ENCODE data around the gene TRPM5. TPM values are rescaled to one million over a fixed set of nuclear protein-coding genes. Genes with fewer than 3 reads are reported as not detected.
"Not testable (repeated sequence)": the region's sequence is repeated elsewhere in the genome, so short reads cannot be mapped to it uniquely, and the experiment has no call there.

The TRPM5 gene
- total RNA-seq, 4 donors from 2014 or later: 8.1 to 24.2 (median 16.3) TPM

- Histone ChIP-seq H3K36me3 (no peaks in the 10 kb centered on the region), H3K27ac (peak overlapping the region in 1 of 4 donors; percentile 10)
- TF ChIP-seq CTCF (IDR thresholded peaks at IDR 0.05): no peak
- TF ChIP-seq POLR2A (IDR thresholded peaks at IDR 0.05): no peak
These were observed 38.4 kb upstream of the TRPM5 start for GRCh38 chr11:2482745-2483144.

GRCh38 chr11:2482204-2482603 is 37.9 kb upstream of the TRPM5 start:
- Histone ChIP-seq H3K27me3 (no peaks in the 10 kb centered on the region), H3K36me3 (no peaks in the 10 kb centered on the region), H3K9me3 (peaks cover 0 to 14% (median 3%) of the 10 kb centered on the region in 4 donors), H3K27ac (no peak overlapping the region), H3K4me3 (no peak overlapping the region), H3K4me1 (peaks cover 0 to 7% (median 0%) of the 10 kb centered on the region in 4 donors)
- DNase-seq: no peak
- TF ChIP-seq CTCF (IDR thresholded peaks at IDR 0.05) (no peak), POLR2A (IDR thresholded peaks at IDR 0.05) (no peak)

More at GRCh38 chr11:2482745-2483144, 38.4 kb upstream of the TRPM5 start:
- H3K27me3 ChIP-seq: no peaks in the 10 kb centered on the region
- peaks cover 0 to 14% (median 5%) of the 10 kb centered on the region in 4 donors for H3K9me3 ChIP-seq
- no peak for DNase-seq
- H3K4me1 ChIP-seq: peaks cover 0 to 7% (median 0%) of the 10 kb centered on the region in 4 donors
- no peak overlapping the region for H3K4me3 ChIP-seq

- no peak for DNase-seq
- H3K27ac ChIP-seq: no peak overlapping the region
- no peak overlapping the region for H3K4me3 ChIP-seq
- no peak for TF ChIP-seq CTCF (IDR thresholded peaks at IDR 0.05)
- no peak for TF ChIP-seq POLR2A (IDR thresholded peaks at IDR 0.05)
- H3K4me1 ChIP-seq: peaks cover 0 to 7% (median 0%) of the 10 kb centered on the region in 4 donors
- peaks cover 0 to 14% (median 0%) of the 10 kb centered on the region in 4 donors for H3K9me3 ChIP-seq
- H3K36me3 ChIP-seq: no peaks in the 10 kb centered on the region
- H3K27me3 ChIP-seq: no peaks in the 10 kb centered on the region
These were observed 36.9 kb upstream of the TRPM5 start for GRCh38 chr11:2481253-2481652.

- DNase-seq: no peak
- Histone ChIP-seq H3K4me3 (no peak overlapping the region), H3K36me3 (no peaks in the 10 kb centered on the region), H3K27ac (no peak overlapping the region), H3K27me3 (no peaks in the 10 kb centered on the region), H3K9me3 (peaks cover 0 to 14% (median 0%) of the 10 kb centered on the region in 4 donors), H3K4me1 (peaks cover 0 to 7% (median 0%) of the 10 kb centered on the region in 4 donors)
- TF ChIP-seq POLR2A (IDR thresholded peaks at IDR 0.05) (no peak), CTCF (IDR thresholded peaks at IDR 0.05) (no peak)
These were observed 36.5 kb upstream of the TRPM5 start for GRCh38 chr11:2480874-2481220.

GRCh38 chr11:2480067-2480873 is 36.0 kb upstream of the TRPM5 start:
- peaks cover 0 to 14% (median 0%) of the 10 kb centered on the region in 4 donors for H3K9me3 ChIP-seq
- H3K27ac ChIP-seq, H3K4me1 ChIP-seq, H3K4me3 ChIP-seq, H3K36me3 ChIP-seq, DNase-seq, H3K27me3 ChIP-seq: not testable (repeated sequence)

- Histone ChIP-seq H3K36me3 (no peaks in the 10 kb centered on the region), H3K9me3 (peaks cover 0 to 14% (median 0%) of the 10 kb centered on the region in 4 donors), H3K4me3 (no peak overlapping the region), H3K27me3 (no peaks in the 10 kb centered on the region), H3K4me1 (no peaks in the 10 kb centered on the region), H3K27ac (no peak overlapping the region)
- no peak for TF ChIP-seq CTCF (IDR thresholded peaks at IDR 0.05)
- TF ChIP-seq POLR2A (IDR thresholded peaks at IDR 0.05): no peak
- DNase-seq: no peak
These were observed 33.6 kb upstream of the TRPM5 start for GRCh38 chr11:2477936-2478335.

Measured in Peyer's patch (tissue), 4 donors.